Esophagus muscularis mucosa (tissue), 3 donors: ENCODE results near the gene ADD3.

Experiments
- POLR2A ChIP-seq: fragments of 450-650 bp; IDR thresholded peaks from one replicate; pipeline ENCODE4 v1.6.1; 2017; ENCODE audit warnings: antibody characterized with exemption, moderate library complexity, mild to moderate bottlenecking, low read depth
- POLR2AphosphoS5 ChIP-seq, 2 donors: sonication (generic); formaldehyde crosslinking; IDR thresholded peaks; one replicate each; pipeline ENCODE4 v1.6.1; 2017; ENCODE audit warnings: antibody characterized with exemption in 2 of 2
- TF ChIP-seq, protein P1 (sequence below), 3 experiments: fragments of 200-600 bp in 2 of 3; fragments of 450-650 bp in 1 of 3; sonication (generic) in 2 of 3; IDR thresholded peaks; one replicate each; pipeline ENCODE4 v1.5.1; 2017 to 2019; ENCODE audit warnings: antibody characterized with exemption in 3 of 3, mild to moderate bottlenecking in 2 of 3, moderate library complexity in 1 of 3

- TF ChIP-seq POLR2A (no peak), POLR2AphosphoS5 (IDR thresholded peaks at IDR 0.05) (no peak)
- TF ChIP-seq, protein P1, sequence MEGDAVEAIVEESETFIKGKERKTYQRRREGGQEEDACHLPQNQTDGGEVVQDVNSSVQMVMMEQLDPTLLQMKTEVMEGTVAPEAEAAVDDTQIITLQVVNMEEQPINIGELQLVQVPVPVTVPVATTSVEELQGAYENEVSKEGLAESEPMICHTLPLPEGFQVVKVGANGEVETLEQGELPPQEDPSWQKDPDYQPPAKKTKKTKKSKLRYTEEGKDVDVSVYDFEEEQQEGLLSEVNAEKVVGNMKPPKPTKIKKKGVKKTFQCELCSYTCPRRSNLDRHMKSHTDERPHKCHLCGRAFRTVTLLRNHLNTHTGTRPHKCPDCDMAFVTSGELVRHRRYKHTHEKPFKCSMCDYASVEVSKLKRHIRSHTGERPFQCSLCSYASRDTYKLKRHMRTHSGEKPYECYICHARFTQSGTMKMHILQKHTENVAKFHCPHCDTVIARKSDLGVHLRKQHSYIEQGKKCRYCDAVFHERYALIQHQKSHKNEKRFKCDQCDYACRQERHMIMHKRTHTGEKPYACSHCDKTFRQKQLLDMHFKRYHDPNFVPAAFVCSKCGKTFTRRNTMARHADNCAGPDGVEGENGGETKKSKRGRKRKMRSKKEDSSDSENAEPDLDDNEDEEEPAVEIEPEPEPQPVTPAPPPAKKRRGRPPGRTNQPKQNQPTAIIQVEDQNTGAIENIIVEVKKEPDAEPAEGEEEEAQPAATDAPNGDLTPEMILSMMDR (IDR thresholded peaks at IDR 0.05): no peak
These were observed 136.7 kb downstream of the ADD3 start for GRCh38 chr10:110144507-110144906.
